IPS DF 6.9 (cell line): ENCODE data around the gene POFUT2.

Experiments
- DNase-seq: peaks from one replicate; pipeline ENCODE4 v3.0.0-alpha.2; 2013; ENCODE audit warnings: low read depth, low spot score
- H3K27ac ChIP-seq: one replicate; pipeline ENCODE4 v1.5.1; 2013; ENCODE audit warnings: low read length, control low read depth
- H3K27me3 ChIP-seq: 2 replicates; pipeline ENCODE4 v1.6.1; 2013; ENCODE audit warnings: mild to moderate bottlenecking, low read length; ENCODE audit not compliant: control insufficient read depth, insufficient read depth
- H3K36me3 ChIP-seq: 2 replicates; pipeline ENCODE4 v1.6.1; 2013; ENCODE audit warnings: low read length; ENCODE audit not compliant: control insufficient read depth, insufficient read depth
- H3K4me1 ChIP-seq: 2 replicates; pipeline ENCODE4 v1.6.1; 2013; ENCODE audit warnings: low read length; ENCODE audit not compliant: control insufficient read depth, insufficient read depth
- H3K4me3 ChIP-seq: 2 replicates; pipeline ENCODE4 v1.5.1; 2013; ENCODE audit warnings: mild to moderate bottlenecking, low read length
- H3K9me3 ChIP-seq: 2 replicates; pipeline ENCODE4 v1.6.1; 2013; ENCODE audit warnings: low read length, inconsistent platforms; ENCODE audit not compliant: control insufficient read depth, insufficient read depth
- WGBS: extraction: QIAGEN DNeasy Blood & Tissue Kit; methylation state at CpG from one replicate; pipeline ENCODE4 v1.1.7; 2013; ENCODE audit warnings: mixed read lengths, missing lambda C conversion rate; ENCODE audit not compliant: insufficient read length, insufficient coverage; 5-methylcytosine and 5-hydroxymethylcytosine counted together

POFUT2 gene

DNA sequence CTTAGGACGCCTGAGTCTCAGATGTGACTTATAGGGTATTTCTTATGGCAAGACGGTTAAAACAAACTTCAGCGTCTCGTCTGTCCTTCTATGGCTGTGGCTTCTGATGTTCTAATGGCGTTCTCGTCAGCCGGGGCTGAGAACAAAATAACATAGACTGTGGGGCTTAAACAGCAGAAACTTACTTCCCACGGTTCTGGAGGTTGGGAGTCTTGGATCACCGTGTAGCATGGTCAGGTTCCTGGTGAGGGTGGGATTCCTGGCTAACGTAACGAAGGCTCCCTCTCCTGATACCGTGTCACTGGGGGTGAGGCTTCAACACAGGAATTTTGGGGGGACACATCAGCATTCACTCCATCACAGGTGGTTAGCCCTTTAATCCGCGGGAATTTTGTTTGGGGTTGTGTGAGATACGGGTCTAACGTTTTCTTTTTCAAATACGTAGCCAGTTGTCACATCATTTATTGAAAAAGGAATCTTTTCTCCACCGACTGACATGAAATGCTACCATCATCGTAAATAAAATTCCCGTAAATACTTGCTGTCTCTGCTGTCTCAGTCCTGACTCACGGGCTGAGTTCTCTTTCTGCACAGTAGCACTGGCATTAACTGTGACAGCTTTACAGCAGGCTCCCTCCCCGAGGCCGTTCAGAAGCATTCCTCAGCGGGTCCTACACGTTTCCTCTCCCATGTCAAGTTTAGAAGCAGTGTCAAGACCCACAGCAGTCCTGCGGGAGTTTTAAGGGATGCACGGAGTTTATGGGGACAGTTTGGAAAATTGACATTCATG lies 8.1 kb upstream of the POFUT2 start:
- Histone ChIP-seq H3K36me3 (no peaks in the 10 kb centered on the region), H3K4me3 (no peak overlapping the region), H3K4me1 (peaks cover 8% of the 10 kb centered on the region; the same call in 1 of the 2 replicates), H3K27me3 (no peaks in the 10 kb centered on the region), H3K9me3 (no peaks in the 10 kb centered on the region), H3K27ac (no peak overlapping the region)
- DNase-seq, result no peak
- no CpG with 5 or more reads among the region's 27 CpGs for WGBS

DNA sequence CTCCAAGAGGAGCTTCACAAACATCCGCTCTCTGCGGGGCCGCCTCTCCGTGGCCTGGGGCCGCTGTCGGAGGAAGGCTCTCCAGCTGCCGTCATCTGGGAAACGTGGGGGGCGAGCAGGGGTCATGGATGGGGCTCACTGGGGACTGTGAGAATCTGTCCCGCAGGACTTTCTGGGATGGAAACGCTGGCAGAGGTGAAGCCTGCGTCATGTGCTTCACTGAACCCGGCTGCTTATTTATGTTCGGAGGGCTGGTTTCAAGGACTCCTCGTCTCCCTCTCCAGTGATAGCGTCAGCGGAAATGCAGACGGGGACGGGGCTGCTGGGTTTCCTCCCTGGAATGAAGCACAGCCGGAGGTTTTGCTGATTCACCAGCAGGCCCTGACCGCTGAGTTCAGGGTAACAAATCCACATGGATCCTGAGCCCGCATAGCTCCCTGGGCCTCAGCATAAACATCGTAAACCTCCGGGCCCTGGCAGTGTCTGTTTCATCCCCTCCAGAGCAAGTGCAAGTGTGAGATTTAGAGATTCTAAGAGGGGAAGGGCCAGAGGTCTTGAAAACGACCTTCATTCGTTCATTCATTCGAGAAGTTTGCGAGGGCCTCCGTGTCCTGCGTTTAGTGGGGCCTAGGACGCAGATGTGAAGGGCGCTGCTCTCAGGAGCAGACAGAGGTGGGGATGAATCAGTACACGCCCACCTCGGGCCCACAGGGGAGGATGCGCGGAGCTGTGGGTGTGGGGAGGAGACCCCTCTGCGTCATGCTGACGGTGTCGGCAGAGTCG lies 7.0 kb upstream of the POFUT2 start:
- no peak overlapping the region for H3K4me3 ChIP-seq
- H3K27me3 ChIP-seq, result no peaks in the 10 kb centered on the region
- H3K36me3 ChIP-seq, result no peaks in the 10 kb centered on the region
- peaks cover 8% of the 10 kb centered on the region; the same call in 1 of the 2 replicates for H3K4me1 ChIP-seq
- WGBS, result no CpG with 5 or more reads among the region's 40 CpGs
- no peak for DNase-seq
- no peaks in the 10 kb centered on the region for H3K9me3 ChIP-seq
- no peak overlapping the region for H3K27ac ChIP-seq

DNA sequence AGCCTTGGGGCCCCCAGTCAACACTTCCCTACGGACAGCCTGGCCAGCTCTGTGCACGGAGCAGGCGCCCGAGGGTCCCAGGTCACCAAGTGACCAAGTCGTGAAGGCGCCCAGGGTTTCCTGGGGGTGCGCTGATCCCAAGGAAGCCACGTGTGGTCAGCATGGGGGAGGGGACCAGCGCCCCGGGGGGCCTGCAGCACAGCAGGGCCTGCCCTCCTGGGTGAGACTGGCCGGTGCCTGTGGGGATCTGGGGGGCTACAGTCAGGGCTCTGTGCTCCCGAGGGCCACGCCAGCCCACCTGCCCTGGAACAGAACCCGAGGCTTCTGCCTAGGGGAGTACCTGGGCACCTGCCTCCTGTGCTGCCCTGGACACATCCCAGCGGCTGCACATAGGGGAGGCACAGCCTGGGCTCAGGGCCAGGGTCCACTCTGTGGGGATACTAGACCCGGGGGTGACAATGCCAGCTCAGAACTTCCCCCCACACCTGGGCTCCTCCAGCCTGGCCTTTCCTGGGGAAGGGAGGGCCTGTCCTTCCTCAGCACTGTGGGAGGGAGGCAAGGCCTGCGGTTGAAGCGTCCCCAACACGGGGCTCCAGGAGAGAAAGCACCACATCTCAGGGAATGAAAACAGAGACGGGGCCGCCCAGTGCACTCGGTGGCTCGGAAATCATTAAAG lies 6.2 kb upstream of the POFUT2 start:
- Histone ChIP-seq H3K36me3 (no peaks in the 10 kb centered on the region), H3K27ac (no peak overlapping the region), H3K4me3 (no peak overlapping the region), H3K9me3 (no peaks in the 10 kb centered on the region), H3K4me1 (peaks cover 8% of the 10 kb centered on the region; the same call in 1 of the 2 replicates), H3K27me3 (no peaks in the 10 kb centered on the region)
- no peak for DNase-seq
- no CpG with 5 or more reads among the region's 23 CpGs for WGBS

DNA sequence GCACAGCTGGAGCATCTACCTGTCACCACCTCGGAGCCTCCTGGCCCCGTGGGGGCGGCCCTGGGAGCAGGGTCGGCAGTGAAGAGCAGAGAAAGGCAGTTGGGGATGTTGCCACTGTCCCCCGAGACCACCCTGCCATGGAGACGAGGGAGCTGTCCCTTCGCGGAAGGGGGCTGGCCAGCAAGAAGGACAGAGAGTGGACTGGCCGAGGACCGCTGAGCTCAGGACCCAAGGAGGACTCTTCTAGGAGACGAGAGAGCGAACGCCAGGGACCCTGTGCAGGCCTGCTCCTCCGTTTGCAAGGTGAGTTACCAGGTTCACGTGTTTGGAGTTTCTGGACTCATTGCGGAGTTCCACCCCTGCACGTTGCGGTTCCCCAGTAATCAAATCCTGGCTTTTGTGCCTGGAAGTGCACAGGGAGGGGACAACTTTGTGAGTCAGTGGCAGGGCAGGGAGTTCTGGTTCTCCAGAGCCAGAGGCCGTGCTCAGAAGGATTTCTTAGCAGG lies 5.6 kb upstream of the POFUT2 start:
- Histone ChIP-seq H3K27ac (no peak overlapping the region), H3K36me3 (no peaks in the 10 kb centered on the region), H3K4me3 (no peak overlapping the region), H3K4me1 (peaks cover 8% of the 10 kb centered on the region; the same call in 1 of the 2 replicates), H3K27me3 (no peaks in the 10 kb centered on the region), H3K9me3 (no peaks in the 10 kb centered on the region)
- WGBS, result no CpG with 5 or more reads among the region's 19 CpGs
- DNase-seq, result no peak

DNA sequence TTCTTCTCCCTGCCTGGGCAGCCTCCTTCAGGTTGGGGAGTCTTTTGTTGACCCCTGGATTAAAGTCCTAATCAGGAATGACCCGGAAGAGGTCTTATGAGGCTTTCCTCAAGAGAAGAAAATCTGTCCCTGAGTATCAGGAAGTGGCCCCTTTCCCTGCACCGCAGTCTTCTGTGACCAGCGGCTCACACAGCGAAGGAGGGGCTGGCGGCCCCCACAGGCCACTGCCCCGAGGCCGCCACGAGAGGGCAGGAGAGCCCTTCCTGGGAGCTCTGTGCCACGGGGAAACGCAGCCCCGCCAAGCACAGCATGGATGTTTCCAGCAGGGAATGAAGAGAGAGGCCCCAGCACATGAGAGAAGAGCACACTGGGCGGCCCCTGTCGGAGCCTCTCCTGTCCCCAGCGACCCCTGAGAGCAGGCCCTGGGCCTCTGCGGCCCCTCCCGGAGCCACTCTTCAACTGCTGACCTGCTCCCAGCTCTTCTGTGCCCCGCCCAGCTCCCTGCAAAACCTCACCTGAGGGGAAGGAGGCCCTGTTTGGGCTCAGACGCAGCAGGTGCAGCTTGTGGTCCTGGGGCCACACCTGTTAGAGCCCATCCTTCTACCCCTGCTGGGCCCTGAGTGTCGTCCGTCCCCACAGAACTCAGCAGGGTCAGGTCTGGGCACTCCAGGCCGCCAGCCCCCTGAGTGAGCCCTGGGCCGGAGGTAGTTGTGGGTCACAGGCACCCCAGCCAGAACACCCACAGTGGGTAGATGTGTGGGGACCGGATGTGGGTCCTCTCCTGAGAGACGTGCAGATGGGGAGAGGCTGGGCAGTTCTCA lies 4.9 kb upstream of the POFUT2 start:
- Histone ChIP-seq H3K4me3 (no peak overlapping the region), H3K4me1 (peaks cover 8% of the 10 kb centered on the region; the same call in 1 of the 2 replicates), H3K27ac (no peak overlapping the region), H3K36me3 (no peaks in the 10 kb centered on the region), H3K9me3 (no peaks in the 10 kb centered on the region), H3K27me3 (no peaks in the 10 kb centered on the region)
- WGBS, result no CpG with 5 or more reads among the region's 24 CpGs
- no peak for DNase-seq

DNA sequence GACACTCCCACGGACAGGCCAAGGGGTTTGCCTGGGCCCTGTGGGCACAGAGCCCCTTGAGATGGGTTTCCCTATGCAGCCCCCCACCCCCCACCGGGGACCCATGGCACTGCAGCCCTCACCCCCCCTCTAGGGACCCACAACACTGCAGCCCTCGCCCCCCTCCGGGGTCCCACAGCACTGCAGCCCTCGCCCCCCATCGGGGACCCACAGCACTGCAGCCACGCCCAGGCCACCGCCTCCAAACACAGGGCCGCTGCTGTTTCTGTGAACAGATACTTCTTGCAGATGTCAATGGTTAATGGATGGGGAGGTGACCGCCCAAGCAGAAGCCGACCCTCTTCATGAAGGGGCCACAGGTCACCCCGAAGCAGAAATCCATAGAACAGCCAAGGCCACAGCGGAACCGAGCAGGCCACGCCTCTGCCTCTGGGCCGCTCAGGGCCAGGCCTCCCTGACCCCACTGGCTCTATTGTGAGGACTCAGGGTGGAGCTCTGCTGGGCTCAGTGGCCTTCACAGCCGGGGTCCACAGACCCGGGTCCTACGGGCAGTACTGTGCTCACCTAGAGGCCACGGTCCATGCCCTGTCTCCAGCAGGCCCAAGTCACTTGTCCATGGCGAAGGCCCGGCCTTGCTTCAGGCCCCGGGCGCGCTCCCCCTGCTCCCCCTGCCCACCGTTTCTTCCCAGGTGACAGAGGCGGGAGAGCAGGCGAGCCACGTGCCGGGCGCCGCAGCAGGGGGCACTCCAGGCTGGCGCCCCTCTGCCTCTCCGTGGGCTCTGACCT lies 4.1 kb upstream of the POFUT2 start:
- WGBS, result no CpG with 5 or more reads among the region's 34 CpGs
- no peak overlapping the region for H3K4me3 ChIP-seq
- H3K27ac ChIP-seq, result no peak overlapping the region

DNA sequence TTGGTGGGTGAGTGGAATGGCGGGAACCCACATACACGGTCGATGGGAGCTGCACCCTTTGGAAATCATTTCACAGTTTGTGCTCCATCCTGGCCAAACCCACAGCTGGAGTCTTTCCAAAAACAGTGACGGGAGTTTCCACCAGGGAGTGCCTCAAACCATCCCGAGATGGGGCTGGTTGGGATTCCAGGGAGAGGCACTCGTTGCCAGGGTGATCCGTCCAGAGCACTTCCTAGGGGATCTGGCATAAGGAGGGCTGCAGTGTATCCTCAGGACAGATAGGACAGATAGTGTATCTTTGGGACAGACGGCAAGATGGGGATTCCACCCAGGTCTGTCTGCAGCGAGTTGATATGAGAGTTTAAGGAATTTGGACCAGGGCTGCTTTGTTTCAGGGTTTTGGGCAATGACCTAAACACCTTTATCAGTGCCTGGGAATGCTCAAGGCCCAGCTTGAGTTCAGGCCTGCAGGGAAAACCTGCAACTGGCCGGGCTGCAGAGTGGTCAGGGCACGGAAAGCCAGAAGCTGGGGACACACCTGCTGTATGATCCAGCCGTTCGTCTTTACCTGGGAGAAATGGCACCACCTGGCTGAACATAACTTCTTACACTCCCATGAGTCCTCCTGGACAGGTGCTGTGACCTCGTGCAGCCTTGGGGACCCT lies 3.4 kb upstream of the POFUT2 start:
- WGBS, result no CpG with 5 or more reads among the region's 14 CpGs
- no peak for DNase-seq
- H3K27me3 ChIP-seq, result no peaks in the 10 kb centered on the region
- H3K36me3 ChIP-seq, result no peaks in the 10 kb centered on the region
- H3K9me3 ChIP-seq, result no peaks in the 10 kb centered on the region
- H3K4me1 ChIP-seq, result peaks cover 8% of the 10 kb centered on the region; the same call in 1 of the 2 replicates
- H3K27ac ChIP-seq, result no peak overlapping the region
- no peak overlapping the region for H3K4me3 ChIP-seq

More for the DNA sequence above, 4.1 kb upstream of the POFUT2 start:
- no peak for DNase-seq
- no peaks in the 10 kb centered on the region for H3K36me3 ChIP-seq
- peaks cover 8% of the 10 kb centered on the region; the same call in 1 of the 2 replicates for H3K4me1 ChIP-seq
- H3K9me3 ChIP-seq, result no peaks in the 10 kb centered on the region
- no peaks in the 10 kb centered on the region for H3K27me3 ChIP-seq

DNA sequence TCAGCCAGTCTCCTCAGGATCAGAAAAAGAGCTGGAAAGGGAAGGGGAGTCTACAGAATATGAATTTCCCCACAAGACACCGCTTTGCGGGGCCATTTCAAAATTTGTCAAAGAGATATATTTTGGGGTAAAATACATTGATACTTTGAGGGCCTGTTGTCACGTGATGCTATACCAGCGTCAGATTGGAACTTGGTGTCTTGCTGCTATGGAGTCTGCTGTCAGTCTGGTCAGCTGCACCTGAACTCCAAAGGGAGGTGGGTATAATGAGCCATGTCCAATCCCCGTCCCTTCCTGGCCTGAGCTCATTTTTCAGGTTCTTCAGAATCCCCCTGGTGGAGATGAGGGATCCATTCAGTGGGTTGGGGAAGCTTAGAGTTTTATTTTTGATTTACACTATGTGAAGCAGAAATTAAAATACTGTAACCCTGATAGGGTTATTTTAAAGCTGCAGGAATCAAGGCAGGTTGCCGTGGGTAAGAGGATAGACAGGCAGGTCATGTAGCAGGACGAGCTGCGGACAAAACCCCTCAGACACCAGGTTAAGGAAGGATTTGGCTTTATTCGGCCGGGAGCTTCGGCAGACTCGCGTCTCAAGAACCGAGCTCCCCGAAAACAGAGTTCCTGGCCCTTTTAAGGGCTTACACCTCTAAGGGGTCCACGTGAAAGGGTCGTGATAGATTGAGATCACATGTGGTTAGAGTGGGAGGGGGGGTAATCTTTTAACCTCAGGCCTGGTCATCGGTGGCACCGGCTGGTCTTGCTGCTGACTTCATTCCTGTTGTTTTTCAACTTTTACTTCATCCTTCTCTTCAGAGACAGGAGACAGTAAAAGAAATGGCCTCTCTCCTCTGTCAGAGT lies 2.2 kb upstream of the POFUT2 start:
- Histone ChIP-seq H3K27ac (no peak overlapping the region), H3K9me3 (no peaks in the 10 kb centered on the region), H3K27me3 (no peaks in the 10 kb centered on the region), H3K36me3 (peaks cover 7% of the 10 kb centered on the region), H3K4me3 (no peak overlapping the region), H3K4me1 (peaks cover 8% of the 10 kb centered on the region; the same call in 1 of the 2 replicates)
- no peak for DNase-seq
- WGBS, result no CpG with 5 or more reads among the region's 19 CpGs
